GM21367 (cell line): ENCODE data around the gene KLF17.
"Not testable (repeated sequence)": the region's sequence is repeated elsewhere in the genome, so short reads cannot be mapped to it uniquely, and the experiment has no call there.

ENCODE experiments used
- ATAC-seq: cut with Tn5 transposase; IDR thresholded peaks from one replicate; pipeline ENCODE4 v1.9.1; 2021; ENCODE audit not compliant: unreplicated experiment

KLF17 gene

DNA sequence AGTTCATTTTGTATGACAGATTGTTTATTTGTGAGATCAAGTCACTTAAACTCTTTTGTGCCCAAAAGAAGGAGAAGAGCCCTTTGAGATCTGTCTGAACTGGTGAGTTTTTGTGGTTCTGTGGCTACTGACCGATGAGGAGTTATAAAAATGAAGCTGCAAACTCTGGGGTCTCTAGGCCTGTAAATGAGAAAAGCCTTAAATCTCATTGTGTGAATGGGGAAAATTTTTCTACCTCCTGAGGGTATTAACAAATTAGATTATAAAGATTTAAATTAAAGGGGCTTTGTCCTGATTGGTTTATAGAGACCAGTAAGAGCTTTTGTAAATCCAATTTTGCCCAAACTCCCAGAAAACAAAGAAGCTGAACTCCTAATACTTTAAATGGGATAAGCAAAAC is 9.7 kb upstream of the KLF17 start:
- ATAC-seq = no peak

DNA sequence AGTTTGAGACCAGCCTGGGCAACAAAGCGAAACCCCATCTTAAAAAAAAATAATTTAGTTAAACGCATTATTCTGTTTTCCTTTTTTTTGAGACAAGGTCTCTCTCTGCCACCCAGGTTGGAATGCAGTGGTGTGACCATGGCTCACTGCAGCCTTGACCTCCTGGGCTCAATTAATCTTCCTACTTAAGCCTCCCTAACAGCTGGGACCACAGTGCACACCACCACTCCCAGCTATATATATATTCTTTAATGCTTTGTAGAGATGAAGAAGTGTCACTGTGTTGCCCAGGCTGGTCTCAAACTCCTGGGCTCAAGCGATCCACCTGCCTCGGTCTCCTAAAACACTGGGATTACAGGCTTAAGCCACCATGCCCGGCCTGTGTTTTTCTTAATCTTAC is 7.7 kb upstream of the KLF17 start:
- ATAC-seq = no peak

DNA sequence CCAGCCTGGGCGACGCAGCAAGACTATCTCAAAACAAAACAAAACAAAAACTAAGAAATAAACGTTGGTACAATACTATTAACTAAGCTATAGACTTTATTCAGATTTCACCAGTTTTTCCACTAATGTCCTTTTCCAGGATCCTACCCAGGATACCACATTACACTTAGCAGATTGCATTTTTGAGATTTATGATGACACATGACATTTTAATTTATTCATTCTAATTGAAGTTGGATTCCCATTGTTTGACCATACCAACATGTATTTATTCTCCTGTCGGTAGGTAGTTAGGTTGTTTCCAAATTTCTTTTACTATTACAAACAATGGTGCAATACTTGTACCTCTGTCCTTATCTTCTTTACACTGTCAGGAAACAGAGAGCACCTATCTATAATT is 6.8 kb upstream of the KLF17 start:
- no peak for ATAC-seq

- ATAC-seq = no peak
Measured at GRCh38 chr1:44112486-44112885, 6.1 kb upstream of the KLF17 start.

- ATAC-seq = no peak
Measured at GRCh38 chr1:44113095-44113609, 5.5 kb upstream of the KLF17 start.

- ATAC-seq = no peak
Measured at GRCh38 chr1:44114098-44114497, 4.5 kb upstream of the KLF17 start.

DNA sequence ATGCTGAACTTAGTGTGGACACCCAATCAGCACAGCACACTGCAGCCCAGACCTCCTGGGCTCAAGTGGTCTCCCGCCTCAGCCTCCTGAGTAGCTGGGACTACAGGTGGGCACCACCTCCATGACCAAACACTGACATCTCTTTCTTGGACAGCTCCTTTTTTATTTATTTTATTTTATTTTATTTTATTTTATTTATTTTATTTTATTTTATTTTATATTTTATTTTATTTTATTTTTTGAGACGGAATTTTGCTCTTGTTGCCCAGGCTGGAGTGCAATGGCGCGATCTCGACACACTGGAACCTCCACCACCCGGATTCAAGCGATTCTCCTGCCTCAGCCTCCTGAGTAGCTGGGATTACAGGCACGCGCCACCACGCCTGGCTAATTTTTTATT is 1.3 kb upstream of the KLF17 start:
- not testable (repeated sequence) for ATAC-seq

DNA sequence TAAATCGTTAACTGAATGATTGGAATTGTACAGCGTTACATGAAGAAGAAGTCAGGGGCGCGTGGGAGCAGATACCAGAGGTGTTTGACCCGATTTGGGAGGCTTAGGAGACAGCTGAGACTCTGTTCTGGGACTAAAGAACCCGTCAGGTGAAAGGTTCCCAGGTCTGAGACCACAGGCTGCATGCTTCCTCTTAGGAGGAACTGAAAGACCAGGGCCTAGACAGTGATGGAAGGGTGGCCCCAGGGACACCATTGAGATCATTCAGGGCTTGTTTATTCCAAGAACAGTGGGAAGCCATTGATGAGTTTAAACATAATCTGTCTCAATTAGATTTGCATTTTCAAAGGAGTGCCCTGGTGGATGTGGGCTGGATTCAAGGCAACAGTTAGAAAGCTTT is 904 bp downstream of the KLF17 start:
- no peak for ATAC-seq

DNA sequence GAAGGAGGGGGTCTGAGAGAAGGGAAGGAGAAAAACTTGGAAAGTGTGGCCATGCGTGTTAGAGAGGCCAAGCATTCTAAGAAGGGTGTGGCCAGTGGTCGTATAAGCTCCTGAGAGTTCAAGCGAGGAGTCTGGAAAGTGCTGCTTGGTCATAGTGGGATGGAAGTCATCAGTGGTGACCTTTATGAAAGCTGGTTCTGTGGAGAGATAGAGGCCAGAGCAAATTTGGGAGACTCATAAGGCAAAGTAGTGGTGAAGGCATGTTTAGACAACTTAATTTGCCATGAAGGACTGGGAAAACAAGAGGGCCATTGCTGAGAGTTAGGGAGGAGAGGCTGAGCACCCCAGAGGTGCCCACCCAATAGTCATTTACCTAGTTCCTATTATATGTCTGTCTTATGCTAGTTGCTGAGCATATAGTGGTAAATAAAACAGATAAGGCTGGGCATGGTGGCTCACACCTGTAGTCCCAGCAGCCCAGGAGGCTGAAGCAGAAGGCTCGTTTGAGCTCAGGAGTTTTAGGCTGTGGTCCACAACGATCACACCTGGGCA is 1.9 kb downstream of the KLF17 start:
- ATAC-seq = no peak

DNA sequence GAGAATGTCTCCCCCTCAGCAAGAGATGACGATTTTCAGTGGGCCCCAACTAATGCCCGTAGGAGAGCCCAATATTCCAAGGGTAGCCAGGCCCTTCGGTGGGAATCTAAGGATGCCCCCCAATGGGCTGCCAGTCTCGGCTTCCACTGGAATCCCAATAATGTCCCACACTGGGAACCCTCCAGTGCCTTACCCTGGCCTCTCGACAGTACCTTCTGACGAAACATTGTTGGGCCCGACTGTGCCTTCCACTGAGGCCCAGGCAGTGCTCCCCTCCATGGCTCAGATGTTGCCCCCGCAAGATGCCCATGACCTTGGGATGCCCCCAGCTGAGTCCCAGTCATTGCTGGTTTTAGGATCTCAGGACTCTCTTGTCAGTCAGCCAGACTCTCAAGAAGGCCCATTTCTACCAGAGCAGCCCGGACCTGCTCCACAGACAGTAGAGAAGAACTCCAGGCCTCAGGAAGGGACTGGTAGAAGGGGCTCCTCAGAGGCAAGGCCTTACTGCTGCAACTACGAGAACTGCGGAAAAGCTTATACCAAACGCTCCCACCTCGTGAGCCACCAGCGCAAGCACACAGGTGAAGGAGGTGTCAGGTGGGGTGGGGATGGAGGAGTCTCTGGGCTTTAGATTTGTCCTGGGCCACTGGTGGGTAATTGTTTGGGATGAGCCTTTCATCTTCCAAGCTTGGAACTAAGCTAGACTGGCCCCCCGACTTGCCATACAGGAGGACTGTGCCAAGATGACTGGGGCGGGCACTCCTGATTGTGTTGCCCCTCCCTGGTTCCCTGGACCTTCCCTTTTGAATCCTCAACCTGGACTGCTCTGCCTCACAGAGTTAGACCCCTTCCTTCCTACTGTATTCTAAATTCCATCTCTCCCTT is 11.2 kb downstream of the KLF17 start:
- ATAC-seq = no peak

DNA sequence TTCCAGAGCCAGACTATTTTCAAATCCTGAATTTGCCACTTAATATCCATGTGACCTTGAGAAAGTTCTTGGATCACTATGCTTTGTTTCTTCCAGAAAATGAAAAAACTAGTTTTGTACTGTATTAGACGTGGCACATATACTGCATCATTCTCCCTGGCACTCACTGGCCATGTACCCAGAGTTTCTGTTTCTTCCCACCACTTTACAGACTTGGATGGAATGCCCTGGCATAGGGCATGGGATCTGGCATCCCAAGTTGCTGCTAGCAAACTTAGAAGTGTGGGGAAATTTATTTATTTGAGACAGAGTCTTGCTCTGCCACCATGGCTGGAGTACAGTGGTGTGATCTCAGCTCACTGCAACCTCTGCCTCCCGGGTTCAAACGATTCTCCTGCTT is 12.8 kb downstream of the KLF17 start:
- no peak for ATAC-seq

DNA sequence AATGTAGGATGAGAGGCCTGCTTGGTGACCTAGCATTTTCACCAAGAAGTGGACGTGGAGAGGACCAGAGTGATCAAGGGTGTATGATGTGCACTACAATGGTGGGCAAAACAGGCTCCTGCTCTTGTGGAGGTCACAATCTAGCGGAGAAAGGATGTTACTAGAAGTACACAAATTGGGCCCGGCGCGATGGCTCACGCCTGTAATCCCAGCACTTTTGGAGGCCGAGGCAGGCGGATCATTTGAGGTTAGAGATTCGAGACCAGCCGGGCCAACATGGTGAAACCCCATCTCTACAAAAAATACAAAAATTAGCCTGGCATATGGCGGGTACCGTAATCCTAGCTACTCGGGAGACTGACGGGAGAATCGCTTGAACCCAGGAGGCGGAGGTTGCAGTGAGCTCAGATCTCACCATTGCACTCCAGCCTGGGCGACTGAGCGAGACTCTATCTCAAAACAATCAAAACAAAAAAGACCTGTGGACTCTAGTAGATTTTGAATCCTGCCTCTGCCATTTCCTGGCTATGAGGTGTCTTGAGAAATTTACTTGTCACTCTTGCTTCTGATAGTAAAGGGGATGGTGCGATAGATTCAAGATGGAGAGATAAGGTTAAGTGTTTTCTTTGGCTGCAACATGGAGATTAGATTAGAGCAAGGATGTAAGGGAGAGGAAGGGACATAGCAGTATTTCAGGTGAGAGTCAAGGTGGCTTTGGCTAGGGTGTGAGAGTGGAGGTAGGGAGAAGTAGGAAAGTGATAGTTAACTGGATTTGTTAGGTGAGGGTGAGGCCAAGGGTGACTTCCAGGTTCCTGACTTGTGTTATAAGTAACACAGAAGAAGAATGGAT is 15.7 kb downstream of the KLF17 start:
- no peak for ATAC-seq

DNA sequence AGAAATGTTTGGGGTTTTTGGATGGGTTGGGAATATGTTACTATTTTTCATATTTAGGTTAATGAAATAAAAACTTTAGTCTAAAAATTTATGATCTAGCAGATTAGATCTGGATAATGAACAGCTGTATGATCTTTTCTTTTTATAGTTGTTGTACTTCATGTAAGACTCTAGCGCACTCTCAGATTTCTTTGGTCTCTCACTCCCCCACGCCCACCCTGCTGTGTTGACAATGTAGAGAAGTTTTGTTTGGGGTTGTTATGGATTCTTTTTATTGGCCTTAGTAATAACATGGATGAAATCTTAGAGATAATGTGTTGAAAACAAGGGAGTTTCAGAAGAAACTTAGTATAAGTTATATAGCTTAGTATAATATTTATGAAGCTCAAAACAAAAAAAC is 17.3 kb downstream of the KLF17 start:
- ATAC-seq = no peak

GRCh38 chr1:44138239-44138638 is 19.6 kb downstream of the KLF17 start:
- ATAC-seq = no peak

- not testable (repeated sequence) for ATAC-seq
Measured at GRCh38 chr1:44139565-44139964, 20.9 kb downstream of the KLF17 start.

- ATAC-seq = no peak
Measured at GRCh38 chr1:44141531-44141930, 22.9 kb downstream of the KLF17 start, which contains the start of gene KLF18. TSS of gene KLF18 (minus strand) at chr1:44141631. CDS start at chr1:44141631, 0 bp downstream.

- ATAC-seq = no peak
Measured at GRCh38 chr1:44144962-44145756, 26.5 kb downstream of the KLF17 start.

- ATAC-seq = no peak
Measured at GRCh38 chr1:44146536-44147361, 28.1 kb downstream of the KLF17 start.

GRCh38 chr1:44147582-44147981 is 29.0 kb downstream of the KLF17 start:
- no peak for ATAC-seq

DNA sequence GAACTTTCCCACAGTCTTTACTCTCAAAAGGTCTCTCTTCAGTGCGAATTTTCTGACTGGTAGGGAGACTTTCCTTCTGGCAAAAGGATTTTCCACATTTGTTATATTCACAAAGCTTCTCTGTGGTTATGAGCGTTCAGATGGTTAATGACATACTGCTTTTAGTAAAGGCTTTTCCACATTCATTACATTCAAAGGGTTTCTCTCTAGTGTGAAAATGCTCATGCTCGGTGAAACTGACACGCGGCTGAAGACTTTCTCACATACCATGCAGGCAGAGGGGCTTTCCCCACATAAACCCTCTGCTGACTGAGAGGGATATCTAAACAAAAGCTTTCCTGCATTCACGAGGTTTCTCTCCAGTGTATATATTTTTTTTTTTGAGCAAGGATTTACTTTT is 32.7 kb downstream of the KLF17 start:
- ATAC-seq = no peak
